Ishikawa (cell line): ENCODE measurements around the gene SLC16A2.

ENCODE experiments used
- CEBPB ChIP-seq: IDR thresholded peaks from 2 replicates; pipeline ENCODE4 v1.6.1; 2012
- CREB1 ChIP-seq: IDR thresholded peaks from 2 replicates; pipeline ENCODE4 v1.6.1; 2012; ENCODE audit warnings: low read depth
- RAD21 ChIP-seq: IDR thresholded peaks from 2 replicates; pipeline ENCODE4 v1.6.1; 2012; ENCODE audit warnings: low read depth
- REST ChIP-seq: IDR thresholded peaks from 2 replicates; pipeline ENCODE4 v1.6.1; 2012; ENCODE audit warnings: low read depth, mild to moderate bottlenecking
- TAF1 ChIP-seq: IDR thresholded peaks from 2 replicates; pipeline ENCODE4 v1.6.1; 2012; ENCODE audit warnings: low read depth, mild to moderate bottlenecking

GRCh38 chrX:74551934-74552333, 130.6 kb downstream of the SLC16A2 start:
- TF ChIP-seq CREB1, result no peak
- no peak for TF ChIP-seq TAF1
- TF ChIP-seq CEBPB, result no peak
- no peak for TF ChIP-seq REST
- TF ChIP-seq RAD21, result no peak
